ENCODE data around the gene COL4A4. TPM values are rescaled to one million over a fixed set of nuclear protein-coding genes. Genes with fewer than 3 reads are reported as not detected.
"Not testable (repeated sequence)": the region's sequence is repeated elsewhere in the genome, so short reads cannot be mapped to it uniquely, and the experiment has no call there.

The COL4A4 gene
- total RNA-seq, 3 donors from 2014 or later (not counting 1 experiment from before 2014, with no cell fraction given), result 0.31 to 2.3 (median 0.88) TPM

- TF ChIP-seq CTCF (IDR thresholded peaks at IDR 0.05), result no peak
- no peaks in the 10 kb centered on the region for H3K9me3 ChIP-seq (ENCODE audit: control insufficient read depth, insufficient read depth, low read length)
- H3K27ac ChIP-seq (ENCODE audit: low read length), result no peak overlapping the region
- H3K27me3 ChIP-seq (ENCODE audit: control insufficient read depth, insufficient read depth, low read length), result no peaks in the 10 kb centered on the region
- Mint-ChIP-seq H3K27ac (no peak overlapping the region), H3K27me3 (ENCODE audit: low read depth in 2 of 2) (peaks cover 2 to 11% of the 10 kb centered on the region in 2 donors), H3K4me3 (no peak overlapping the region), H3K4me1 (no peaks in the 10 kb centered on the region), H3K36me3 (no peaks in the 10 kb centered on the region), H3K9me3 (no peaks in the 10 kb centered on the region)
- intact Hi-C loops (cut with micrococcal nuclease), result no loop called here
- DNase-seq (no peak), ATAC-seq (no peak)
- WGBS (ENCODE audit: insufficient coverage), result 94% methylated on average over 10 of the region's 12 CpGs
- no peaks in the 10 kb centered on the region for H3K4me1 ChIP-seq (ENCODE audit: control insufficient read depth, insufficient read depth, low read length)
- H3K4me3 ChIP-seq (ENCODE audit: low read length), result no peak overlapping the region
- no peaks in the 10 kb centered on the region for H3K36me3 ChIP-seq (ENCODE audit: control insufficient read depth, insufficient read depth, low read length)
Measured at GRCh38 chr2:227177592-227178336, 13.8 kb upstream of the COL4A4 start.

DNA sequence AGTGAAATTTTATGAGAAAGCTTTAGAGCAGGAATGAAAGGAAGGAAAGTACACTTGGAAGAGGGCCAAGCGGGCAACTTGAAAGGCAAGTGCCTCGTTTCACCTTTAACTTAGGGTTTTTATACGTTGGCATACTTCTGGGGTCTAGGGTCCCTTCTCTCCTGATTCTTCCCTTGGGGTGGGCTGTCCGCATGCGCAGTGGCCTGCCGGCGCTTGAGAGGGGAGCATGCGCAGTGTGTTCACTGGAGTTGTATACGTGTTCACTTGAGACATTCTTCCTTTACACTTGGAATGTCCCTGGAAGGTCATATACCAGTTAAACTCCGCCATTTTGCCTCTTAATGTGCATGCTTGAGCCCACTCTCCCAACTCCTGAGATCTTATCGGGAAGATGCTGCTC lies 7.8 kb upstream of the COL4A4 start:
- H3K36me3 ChIP-seq (ENCODE audit: control insufficient read depth, insufficient read depth, low read length); intact Hi-C loops (cut with micrococcal nuclease); H3K27me3 Mint-ChIP-seq (ENCODE audit: low read depth in 2 of 2); H3K4me1 Mint-ChIP-seq; H3K9me3 Mint-ChIP-seq; H3K4me1 ChIP-seq (ENCODE audit: control insufficient read depth, insufficient read depth, low read length); H3K36me3 Mint-ChIP-seq; H3K27ac Mint-ChIP-seq; ATAC-seq; H3K4me3 Mint-ChIP-seq; DNase-seq; H3K27ac ChIP-seq (ENCODE audit: low read length); H3K4me3 ChIP-seq (ENCODE audit: low read length); H3K27me3 ChIP-seq (ENCODE audit: control insufficient read depth, insufficient read depth, low read length); H3K9me3 ChIP-seq (ENCODE audit: control insufficient read depth, insufficient read depth, low read length): not testable (repeated sequence)
- 93% methylated on average over 11 of the region's 11 CpGs for WGBS (ENCODE audit: insufficient coverage)

DNA sequence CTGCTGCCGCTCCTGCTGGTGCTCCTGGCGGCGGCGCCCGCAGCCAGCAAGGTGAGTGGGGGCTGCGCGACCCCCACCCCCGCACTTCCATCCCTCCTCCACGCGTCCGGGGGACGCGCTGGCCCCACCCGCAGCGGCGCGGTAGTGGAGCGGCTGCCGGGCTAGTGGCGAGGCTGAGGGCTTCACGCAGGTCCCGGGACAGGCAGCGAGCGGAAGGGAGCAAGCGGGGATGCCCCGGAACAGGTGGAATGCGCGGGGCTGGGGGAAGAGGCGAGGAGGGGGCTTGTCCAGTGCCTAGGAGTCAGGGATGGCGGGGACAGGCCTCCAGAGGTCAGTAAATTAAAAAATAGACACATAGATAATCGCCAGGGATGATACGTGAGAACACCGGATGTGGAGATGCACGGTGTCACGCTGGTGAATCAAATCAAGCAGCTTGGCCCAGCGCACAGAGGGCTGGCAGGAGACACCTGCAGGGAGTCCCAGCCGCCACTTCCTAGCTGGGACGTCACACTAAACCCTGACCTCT lies 822 bp upstream of the COL4A4 start:
- H3K4me1 ChIP-seq (ENCODE audit: control insufficient read depth, insufficient read depth, low read length), result peaks cover 13% of the 10 kb centered on the region
- H3K9me3 ChIP-seq (ENCODE audit: control insufficient read depth, insufficient read depth, low read length), result no peaks in the 10 kb centered on the region
- Mint-ChIP-seq H3K4me1 (peaks cover 0 to 5% of the 10 kb centered on the region in 2 donors), H3K27me3 (ENCODE audit: low read depth in 2 of 2) (peaks cover 22 to 55% of the 10 kb centered on the region in 2 donors), H3K9me3 (no peaks in the 10 kb centered on the region), H3K36me3 (no peaks in the 10 kb centered on the region), H3K27ac (no peak overlapping the region), H3K4me3 (peak overlapping the region; percentile 45)
- no peak for TF ChIP-seq CTCF (IDR thresholded peaks at IDR 0.05)
- intact Hi-C loops (cut with micrococcal nuclease), result no loop called here
- peak in 2 of 3 donors; percentile 25 to 58 for ATAC-seq
- peak in 1 of 2 donors; percentile 5 for DNase-seq
- WGBS (ENCODE audit: insufficient coverage), result 4% methylated on average over 38 of the region's 38 CpGs
- peaks cover 8% of the 10 kb centered on the region for H3K27me3 ChIP-seq (ENCODE audit: control insufficient read depth, insufficient read depth, low read length)
- no peaks in the 10 kb centered on the region for H3K36me3 ChIP-seq (ENCODE audit: control insufficient read depth, insufficient read depth, low read length)
- no peak overlapping the region for H3K27ac ChIP-seq (ENCODE audit: low read length)
- no peak overlapping the region for H3K4me3 ChIP-seq (ENCODE audit: low read length)

- H3K4me1 ChIP-seq (ENCODE audit: control insufficient read depth, insufficient read depth, low read length), result peaks cover 13% of the 10 kb centered on the region
Measured at GRCh38 chr2:227163485-227163997, 464 bp downstream of the COL4A4 start.

More at GRCh38 chr2:227163485-227163997, 464 bp downstream of the COL4A4 start:
- Histone ChIP-seq H3K36me3 (ENCODE audit: control insufficient read depth, insufficient read depth, low read length) (no peaks in the 10 kb centered on the region), H3K9me3 (ENCODE audit: control insufficient read depth, insufficient read depth, low read length) (no peaks in the 10 kb centered on the region), H3K4me3 (ENCODE audit: low read length) (peak overlapping the region; percentile 32), H3K27ac (ENCODE audit: low read length) (no peak overlapping the region), H3K27me3 (ENCODE audit: control insufficient read depth, insufficient read depth, low read length) (peaks cover 8% of the 10 kb centered on the region)
- peak overlapping the region; percentile 80 for H3K4me3 Mint-ChIP-seq
- DNase-seq (no peak), ATAC-seq (peak in 1 of 3 donors; percentile 41)
- H3K27ac Mint-ChIP-seq, result no peak overlapping the region
- TF ChIP-seq CTCF (IDR thresholded peaks at IDR 0.05), result no peak
- intact Hi-C loops (cut with micrococcal nuclease), result no loop called here
- peaks cover 0 to 2% of the 10 kb centered on the region in 2 donors for H3K9me3 Mint-ChIP-seq
- 3% methylated on average over 20 of the region's 20 CpGs for WGBS (ENCODE audit: insufficient coverage)
- peaks cover 25 to 66% of the 10 kb centered on the region in 2 donors for H3K27me3 Mint-ChIP-seq (ENCODE audit: low read depth in 2 of 2)
- H3K4me1 Mint-ChIP-seq, result peaks cover 0 to 5% of the 10 kb centered on the region in 2 donors
- no peaks in the 10 kb centered on the region for H3K36me3 Mint-ChIP-seq
